ENCODE results near the gene KRTAP4-2.
"Not testable (repeated sequence)": the region's sequence is repeated elsewhere in the genome, so short reads cannot be mapped to it uniquely, and the experiment has no call there.

Gene KRTAP4-2

DNA sequence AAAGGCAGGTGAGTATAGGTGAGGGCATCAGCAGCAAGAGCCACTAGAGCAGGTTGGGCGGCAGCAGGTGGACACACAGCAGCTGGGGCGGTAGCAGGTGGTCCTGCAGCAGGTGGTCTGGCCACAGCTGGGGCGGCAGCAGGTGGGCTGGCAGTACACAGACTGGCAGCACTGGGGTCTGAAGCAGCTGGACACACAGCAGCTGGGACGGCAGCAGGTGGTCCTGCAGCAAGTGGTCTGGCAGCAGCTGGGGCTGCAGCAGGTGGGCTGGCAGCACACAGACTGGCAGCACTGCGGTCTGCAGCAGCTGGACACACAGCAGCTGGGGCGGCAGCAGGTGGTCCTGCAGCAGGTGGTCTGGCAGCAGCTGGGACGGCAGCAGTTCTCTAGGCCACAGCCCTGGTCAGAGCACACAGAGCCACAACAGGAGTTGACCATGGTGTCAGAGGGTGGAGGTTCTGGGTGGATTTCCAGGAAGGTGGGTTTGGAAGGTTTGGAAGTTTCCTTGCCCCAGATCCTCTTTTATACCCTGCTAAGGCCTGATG lies at the start of gene KRTAP4-2:
Gene KRTAP4-2, minus strand, starts transcription at position 495 of the 545 bp plus-strand sequence. Its CDS starts 57 bp downstream, at position 438.
- in situ Hi-C loops (cut with MboI; ENCODE audit: low sequenced_read_pairs), result no loop called here

DNA sequence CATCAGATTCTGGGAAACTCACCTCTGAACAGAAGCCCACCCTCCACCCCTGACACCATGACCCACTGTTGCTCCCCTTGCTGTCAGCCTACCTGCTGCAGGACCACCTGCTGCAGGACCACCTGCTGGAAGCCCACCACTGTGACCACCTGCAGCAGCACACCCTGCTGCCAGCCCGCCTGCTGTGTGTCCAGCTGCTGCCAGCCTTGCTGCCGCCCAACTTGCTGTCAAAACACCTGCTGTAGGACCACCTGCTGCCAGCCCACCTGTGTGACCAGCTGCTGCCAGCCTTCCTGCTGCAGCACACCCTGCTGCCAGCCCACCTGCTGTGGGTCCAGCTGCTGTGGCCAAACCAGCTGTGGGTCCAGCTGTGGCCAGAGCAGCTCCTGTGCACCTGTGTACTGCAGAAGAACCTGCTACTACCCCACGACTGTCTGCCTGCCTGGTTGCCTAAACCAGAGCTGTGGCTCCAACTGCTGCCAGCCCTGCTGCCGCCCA lies 48.6 kb upstream of the KRTAP4-2 start, which contains the start of gene KRTAP9-2:
Gene KRTAP9-2, plus strand, starts transcription at position 51 of the 498 bp plus-strand sequence. Its CDS starts 7 bp downstream, at position 58.
- in situ Hi-C loops (cut with MboI; ENCODE audit: low sequenced_read_pairs), result not testable (repeated sequence)

DNA sequence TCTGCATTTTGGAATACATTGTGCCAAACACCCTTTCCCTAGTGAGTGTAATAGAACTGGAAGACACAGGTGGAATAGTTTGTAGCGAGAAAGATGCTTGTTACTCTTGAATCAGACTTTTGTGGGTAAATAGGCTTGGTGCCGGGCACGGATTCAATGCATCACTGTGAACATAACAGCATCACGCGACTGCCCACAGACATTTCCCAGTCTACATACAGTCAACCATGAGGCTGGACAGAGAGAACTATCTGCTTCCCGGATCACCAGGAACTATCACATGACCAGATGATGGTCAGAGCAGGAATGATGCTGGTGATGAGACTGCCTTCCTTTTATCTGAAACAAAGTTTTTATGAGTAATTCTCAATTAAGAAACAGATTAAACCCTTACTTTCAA lies 48.0 kb upstream of the KRTAP4-2 start:
- in situ Hi-C loops (cut with MboI; ENCODE audit: low sequenced_read_pairs), result no loop called here

DNA sequence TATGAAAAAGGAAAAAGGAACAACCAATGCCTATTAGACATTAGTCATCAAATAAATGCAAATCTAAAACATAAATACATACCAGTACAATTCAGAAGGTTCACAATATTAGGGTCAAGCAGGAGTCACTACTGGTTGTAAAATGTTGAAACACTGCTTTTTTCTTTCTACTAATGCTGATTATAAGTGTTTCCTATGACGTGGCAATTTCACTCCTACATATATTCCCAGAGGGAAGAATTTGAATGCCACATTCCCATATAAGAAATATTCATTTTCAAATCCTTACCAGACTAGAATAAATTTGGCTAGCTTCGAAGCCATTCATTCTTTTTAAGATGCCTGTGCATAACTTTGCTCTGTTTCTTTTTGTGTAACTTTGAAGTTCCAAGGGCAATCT lies 45.8 kb upstream of the KRTAP4-2 start:
- in situ Hi-C loops (cut with MboI; ENCODE audit: low sequenced_read_pairs), result no loop called here

DNA sequence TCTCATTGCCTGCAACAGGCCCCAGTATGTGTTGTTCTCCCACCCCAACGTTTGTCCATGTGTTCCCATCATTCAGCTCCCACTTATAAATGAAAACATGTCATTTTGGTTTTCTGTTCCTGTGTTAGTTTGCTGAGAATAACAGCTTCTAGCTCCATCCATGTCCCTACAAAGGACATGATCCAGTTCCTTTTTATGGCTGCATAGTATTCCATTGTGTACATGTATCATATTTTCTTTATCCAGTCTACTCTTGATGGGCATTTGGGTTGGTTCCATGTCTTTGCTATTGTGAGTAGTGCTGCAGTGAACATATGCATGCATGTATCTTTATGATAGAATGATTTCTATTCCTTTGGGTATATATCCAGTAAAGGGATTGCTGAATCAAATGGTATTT lies 37.7 kb upstream of the KRTAP4-2 start:
- in situ Hi-C loops (cut with MboI; ENCODE audit: low sequenced_read_pairs), result no loop called here

DNA sequence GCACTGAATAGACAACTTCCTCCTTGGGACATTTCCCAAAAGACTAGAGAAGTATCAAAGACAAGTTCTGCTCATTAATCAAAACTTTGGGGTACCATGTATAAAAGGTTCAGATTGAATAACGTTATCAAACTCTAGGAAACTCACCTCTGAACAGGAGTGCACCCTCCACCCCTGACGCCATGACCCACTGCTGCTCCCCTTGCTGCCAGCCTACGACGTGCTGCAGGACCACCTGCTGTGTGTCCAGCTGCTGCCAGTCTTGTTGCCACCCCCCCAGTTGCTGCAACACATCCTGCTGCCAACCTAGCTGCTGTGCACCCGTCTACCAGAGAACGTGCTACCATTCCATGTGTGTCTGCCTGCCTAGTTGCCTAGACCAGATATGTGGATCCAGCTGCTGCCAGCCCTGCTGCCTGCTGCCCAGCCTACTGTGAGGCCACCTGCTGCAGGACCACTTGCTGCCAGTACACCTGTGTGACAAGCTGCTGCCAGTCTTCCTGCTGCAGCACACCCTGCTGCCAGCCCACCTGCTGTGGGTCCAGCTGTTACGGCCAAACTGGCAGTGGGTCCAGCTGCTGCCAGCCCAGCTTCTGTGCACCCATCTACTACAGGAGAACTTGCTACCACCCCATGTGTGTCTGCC lies 34.6 kb upstream of the KRTAP4-2 start:
- in situ Hi-C loops (cut with MboI; ENCODE audit: low sequenced_read_pairs), result no loop called here

DNA sequence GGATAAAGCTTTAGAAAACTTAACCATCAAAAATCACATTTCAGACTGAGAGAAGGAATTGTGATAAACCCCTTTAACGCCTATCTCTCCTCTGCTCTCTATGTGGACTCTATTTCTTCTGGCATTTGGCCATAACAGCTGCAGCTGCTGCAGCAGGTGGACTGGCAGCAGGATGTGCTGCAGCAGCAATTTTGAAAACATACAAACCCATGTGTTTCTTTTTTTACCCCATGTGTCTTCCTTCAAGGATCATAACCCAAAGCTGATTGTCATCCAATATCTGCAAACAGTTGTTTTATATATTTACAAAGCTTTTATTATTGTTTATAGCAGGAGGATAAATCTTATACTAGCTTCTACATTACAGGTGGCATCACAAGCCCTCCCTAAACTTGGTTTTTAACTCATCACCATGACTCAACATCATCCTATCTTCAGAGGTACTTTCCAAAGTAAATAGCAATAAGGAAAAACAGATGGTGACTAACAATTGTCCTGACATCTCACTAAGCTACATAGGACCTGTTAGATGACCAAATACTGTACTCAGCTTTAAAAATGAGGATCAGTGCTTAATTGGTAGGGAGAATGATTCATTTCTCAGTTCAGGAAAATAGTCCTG lies 33.9 kb upstream of the KRTAP4-2 start:
- in situ Hi-C loops (cut with MboI; ENCODE audit: low sequenced_read_pairs), result no loop called here

DNA sequence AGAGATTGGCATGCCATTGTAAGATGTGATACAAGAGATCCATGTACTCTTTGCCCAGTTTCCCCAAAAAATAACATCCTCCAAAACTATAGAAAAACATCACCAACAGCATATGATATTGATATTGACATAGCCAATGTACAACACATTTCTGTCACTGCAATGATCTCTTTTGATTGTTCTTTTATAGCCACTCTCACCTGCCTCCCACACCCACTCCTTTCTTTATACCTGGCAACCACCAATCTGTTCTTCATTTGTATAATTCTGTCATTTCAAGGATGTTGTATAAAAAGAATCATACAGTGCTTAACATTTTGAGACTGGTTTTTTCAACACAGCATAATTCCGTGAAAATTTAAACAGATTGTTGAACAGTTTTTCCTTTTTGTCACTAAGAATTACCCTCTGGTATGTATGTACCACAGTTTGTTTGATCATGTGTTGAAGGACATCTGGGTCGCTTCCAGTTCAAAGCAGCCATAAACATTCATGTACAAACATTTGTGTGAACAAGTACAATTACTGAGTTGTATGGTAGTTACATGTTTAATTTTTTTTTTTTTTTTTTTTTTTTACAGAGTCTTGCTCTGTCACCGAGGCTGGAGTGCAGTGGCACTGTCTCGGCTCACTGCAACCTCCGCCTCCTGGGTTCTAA lies 21.5 kb upstream of the KRTAP4-2 start:
- in situ Hi-C loops (cut with MboI; ENCODE audit: low sequenced_read_pairs), result no loop called here

DNA sequence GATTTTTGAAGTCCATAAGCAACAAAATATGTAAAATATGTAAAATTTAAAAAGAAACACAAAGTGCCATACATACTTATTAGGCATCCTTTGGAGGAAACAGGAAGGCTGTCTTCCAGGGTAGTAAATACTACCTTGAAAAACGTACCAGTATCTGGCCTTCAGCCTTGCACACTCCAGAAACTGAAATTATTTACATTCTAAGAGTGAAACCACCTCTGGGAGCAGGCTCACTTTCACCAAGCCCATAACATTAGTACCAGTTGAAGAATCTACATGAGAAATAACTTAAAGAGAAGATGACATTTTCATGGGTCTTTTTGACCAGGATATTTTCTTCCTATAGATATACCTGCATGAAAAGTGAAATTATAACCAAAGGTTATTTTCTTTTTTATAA lies 18.0 kb upstream of the KRTAP4-2 start:
- in situ Hi-C loops (cut with MboI; ENCODE audit: low sequenced_read_pairs), result no loop called here

DNA sequence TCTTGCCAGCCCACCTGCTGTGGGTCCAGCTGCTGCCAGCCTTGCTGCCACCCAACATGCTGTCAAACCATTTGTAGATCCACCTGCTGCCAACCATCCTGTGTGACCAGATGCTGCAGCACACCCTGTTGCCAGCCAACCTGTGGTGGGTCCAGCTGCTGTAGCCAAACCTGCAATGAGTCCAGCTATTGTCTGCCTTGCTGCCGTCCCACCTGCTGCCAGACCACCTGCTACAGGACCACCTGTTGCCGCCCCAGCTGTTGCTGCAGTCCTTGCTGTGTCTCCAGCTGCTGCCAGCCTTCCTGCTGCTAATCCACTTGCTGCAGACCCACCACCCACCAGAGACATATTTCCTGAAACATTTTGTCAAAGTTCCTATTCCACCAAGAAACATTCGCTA lies 12.3 kb upstream of the KRTAP4-2 start:
- in situ Hi-C loops (cut with MboI; ENCODE audit: low sequenced_read_pairs), result no loop called here

DNA sequence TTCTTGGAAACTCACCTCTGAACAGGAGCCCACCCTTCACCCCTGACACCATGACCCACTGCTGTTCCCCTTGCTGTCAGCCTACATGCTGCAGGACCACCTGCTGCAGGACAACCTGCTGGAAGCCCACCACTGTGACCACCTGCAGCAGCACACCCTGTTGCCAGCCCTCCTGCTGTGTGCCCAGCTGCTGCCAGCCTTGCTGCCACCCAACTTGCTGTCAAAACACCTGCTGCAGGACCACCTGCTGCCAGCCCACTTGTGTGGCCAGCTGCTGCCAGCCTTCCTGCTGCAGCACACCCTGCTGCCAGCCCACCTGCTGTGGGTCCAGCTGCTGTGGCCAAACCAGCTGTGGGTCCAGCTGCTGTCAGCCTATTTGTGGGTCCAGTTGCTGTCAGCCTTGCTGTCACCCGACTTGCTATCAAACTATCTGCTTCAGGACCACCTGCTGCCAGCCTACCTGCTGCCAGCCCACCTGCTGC lies 11.9 kb upstream of the KRTAP4-2 start, which contains the start of gene KRTAP9-1:
Gene KRTAP9-1, plus strand, starts transcription at position 51 of the 482 bp plus-strand sequence. Its CDS starts 0 bp downstream, at position 51.
- in situ Hi-C loops (cut with MboI; ENCODE audit: low sequenced_read_pairs), result not testable (repeated sequence)

DNA sequence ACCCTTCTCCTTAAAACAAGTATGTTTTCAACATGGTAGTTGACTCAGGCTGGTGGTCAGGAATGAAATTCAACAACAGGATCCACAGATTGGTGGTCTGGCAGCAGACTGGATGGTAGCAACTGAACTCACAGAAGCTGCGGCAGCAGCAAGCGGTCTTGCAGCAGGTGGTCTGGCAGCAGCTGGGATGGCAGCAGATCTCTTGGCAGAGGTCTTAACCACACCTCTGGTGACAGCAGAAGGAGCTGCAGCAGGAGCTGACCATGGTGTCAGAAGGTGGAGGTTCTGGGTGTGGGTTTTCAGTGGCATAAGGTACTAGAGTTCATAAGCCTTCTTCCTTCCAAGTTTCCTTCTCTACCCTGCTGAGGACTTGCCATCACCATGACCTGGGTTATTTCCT lies 8.9 kb upstream of the KRTAP4-2 start:
- in situ Hi-C loops (cut with MboI; ENCODE audit: low sequenced_read_pairs), result no loop called here

DNA sequence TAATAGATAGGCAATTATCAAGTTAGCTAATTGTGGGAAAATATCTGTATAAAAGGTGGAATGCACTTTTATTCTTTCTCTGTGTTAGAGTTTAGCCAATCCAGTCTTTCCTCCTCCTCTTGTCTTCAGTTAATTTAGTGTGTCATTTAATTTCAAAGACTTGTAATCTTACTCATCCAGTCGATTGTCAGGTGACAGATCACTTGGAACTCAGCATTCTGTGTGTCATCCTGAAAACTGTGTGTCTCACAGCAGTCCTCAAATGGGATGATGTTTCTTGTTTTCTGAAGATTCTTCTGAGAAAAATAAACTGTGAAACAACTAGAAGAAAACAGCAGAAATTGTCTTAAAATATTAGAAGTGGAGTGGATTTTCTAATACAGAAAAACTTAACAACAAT lies 7.0 kb upstream of the KRTAP4-2 start:
- in situ Hi-C loops (cut with MboI; ENCODE audit: low sequenced_read_pairs), result no loop called here

DNA sequence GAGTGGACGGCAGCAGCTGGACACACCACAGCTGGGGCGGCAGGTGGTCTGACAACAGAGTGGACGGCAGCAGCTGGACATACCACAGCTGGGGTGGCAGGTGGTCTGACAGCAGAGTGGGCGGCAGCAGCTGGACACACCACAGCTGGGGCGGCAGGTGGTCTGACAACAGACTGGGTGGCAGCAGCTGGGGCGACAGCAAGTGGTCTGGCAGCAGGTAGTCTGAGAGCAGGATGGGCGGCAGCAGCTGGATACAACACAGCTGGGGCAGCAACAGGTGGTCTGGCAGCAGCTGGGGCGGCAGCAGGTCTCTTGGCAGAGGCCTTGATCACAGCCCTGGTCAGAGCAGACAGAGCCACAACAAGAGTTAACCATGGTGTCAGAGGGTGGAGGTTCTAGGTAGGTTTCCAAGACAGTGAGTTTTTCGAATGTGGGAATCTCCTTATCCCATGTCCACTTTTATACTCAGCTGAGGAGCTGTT lies 6.5 kb upstream of the KRTAP4-2 start, which contains the start of gene KRTAP4-1:
Gene KRTAP4-1, minus strand, starts transcription at position 432 of the 482 bp plus-strand sequence. Its CDS starts 57 bp downstream, at position 375.
- in situ Hi-C loops (cut with MboI; ENCODE audit: low sequenced_read_pairs), result no loop called here

DNA sequence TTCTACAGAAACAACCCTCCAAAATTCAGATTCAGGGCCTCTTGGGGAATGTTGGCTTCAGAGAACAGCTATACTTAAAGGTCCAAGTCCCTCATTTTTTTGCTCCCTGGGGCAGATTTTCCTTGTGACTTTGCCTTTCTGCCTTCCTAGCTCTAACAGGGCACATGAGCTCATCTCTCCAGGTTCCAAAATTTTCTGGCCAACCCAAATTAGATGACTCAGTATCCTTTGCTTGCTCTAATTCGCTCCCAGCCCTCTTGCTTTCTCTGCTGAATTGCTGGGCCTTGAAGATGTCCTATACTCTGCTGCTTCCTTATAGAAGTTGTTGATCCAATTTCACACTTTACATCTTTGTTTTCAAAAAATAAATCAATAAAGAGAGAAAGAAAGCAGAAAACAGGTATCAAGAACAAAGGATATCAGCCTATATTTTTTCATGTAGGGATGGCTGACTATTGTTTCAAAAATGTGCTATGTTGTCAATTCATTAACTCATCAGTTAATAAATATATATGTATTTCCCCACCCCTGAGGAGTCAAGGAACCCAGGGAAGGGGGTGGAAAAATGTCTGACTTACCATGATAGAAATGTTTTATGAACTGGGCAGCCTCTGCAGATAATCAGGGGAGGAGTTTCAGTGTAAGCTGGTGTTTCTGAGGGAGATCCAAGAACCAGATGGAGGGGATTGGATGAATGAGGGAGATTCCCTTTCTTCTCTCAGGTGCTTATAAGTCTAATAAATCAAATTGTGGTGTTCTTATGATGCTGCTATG lies 1.0 kb upstream of the KRTAP4-2 start:
- in situ Hi-C loops (cut with MboI; ENCODE audit: low sequenced_read_pairs), result no loop called here

DNA sequence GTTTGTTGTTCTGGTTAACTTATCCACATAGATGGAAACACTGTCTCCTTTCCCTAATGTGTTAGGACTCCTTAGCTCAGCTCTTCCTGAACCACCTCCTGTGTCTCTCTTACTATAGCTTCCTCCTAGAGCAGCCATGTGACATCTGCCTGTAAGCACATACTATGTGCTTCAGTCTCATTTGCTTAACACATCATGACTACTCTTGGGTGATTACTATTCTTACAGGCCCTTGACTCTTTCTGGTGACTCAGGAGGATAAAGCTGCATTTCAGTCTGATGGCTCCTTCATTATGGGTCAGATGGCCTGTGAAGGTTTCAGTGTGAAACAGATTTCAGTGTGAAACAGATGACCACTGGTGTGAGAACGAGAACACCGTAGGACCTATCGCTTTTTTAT lies 320 bp upstream of the KRTAP4-2 start:
- in situ Hi-C loops (cut with MboI; ENCODE audit: low sequenced_read_pairs), result no loop called here

DNA sequence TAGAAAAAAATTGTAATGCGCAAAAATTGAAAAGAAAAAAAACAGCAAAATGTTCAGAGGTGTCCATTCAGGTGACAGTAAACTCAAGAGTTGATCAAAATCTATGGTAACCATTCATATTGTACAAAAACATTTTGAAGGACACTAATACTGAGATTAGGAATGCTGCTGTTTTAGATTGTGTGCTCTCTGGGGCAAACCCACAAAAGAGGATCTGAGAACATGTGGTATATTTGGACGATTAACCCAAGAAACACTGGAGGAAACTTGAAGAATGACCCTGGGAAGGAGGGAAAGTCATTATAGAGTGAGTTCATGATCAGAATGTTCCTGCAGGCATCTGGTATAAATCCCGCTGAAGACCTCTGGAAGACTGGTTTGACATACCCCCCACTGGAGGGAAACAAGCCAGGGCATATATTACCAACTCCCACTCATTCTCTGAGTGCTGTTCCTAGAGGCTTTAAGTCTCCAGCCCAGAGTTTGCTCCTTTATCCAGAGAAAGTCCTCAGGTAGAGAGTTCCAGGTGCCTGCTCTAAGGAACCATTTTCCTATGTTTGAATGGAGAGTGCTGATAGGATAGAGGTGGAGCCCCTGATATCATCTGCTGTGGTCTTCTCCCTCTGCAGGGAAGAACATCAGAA lies 1.2 kb downstream of the KRTAP4-2 start:
- in situ Hi-C loops (cut with MboI; ENCODE audit: low sequenced_read_pairs), result no loop called here

DNA sequence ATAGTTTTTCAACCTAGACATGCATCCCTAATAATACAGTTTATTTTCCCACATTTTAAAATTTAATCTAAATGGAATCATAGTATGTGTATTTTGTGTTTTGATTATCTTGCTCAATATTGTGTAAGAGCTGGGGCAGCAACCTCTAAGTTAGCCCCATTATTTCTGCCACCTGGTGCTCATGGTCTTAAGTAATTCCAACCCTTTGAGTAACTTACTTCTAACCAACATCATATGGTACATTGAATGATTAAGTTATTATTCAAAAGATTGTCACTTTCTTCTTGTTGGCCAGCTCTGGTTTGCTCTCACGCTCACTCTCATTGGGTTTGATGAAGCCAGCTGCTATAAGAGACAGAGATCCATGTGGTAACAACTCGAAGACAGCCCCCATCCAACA lies 6.1 kb downstream of the KRTAP4-2 start:
- in situ Hi-C loops (cut with MboI; ENCODE audit: low sequenced_read_pairs), result no loop called here

DNA sequence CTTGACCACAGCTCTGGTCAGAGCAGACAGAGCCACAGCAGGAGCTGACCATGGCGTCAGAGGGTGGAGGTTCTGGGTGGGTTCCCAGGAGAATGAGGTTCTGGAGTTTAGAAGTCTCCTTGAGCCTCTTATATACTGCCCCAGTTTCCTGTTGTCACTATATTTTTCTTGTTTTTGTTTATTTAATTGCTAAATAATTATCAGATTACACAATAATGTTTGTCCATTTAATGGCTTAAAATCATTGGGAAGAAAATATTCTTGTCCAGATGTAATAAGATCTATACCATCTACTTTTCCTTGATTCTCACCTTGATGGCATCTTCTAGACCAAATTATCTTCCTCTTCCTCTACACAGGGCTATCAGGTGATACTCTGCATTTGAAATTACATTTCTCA lies 9.9 kb downstream of the KRTAP4-2 start, which contains the start of gene KRTAP4-3:
Gene KRTAP4-3, minus strand, starts transcription at position 101 of the 400 bp plus-strand sequence. Its CDS starts 49 bp downstream, at position 52.
- in situ Hi-C loops (cut with MboI; ENCODE audit: low sequenced_read_pairs), result no loop called here

DNA sequence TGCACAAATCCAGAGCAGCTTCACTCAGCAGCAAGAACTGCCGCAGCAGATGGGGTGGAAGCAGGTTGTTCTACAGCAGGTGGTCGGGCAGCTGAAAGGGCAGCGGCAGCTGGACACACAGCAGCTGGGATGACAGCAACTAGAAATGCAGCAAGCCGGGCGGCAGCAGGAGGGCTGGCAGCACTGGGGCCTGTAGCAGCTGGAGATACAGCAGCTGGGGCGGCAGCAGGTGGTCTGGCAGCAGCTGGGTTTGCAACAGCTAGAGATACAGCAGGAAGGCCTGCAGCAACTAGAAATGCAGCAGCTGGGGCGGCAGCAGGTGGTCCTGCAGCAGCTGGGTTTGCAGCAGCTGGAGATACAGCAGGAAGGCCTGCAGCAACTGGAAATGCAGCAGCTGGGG lies 10.5 kb downstream of the KRTAP4-2 start:
- in situ Hi-C loops (cut with MboI; ENCODE audit: low sequenced_read_pairs), result no loop called here

Data from HL-60/S4 (cell line).